ENCODE measurements around the gene GNAL.

Gene GNAL

DNA sequence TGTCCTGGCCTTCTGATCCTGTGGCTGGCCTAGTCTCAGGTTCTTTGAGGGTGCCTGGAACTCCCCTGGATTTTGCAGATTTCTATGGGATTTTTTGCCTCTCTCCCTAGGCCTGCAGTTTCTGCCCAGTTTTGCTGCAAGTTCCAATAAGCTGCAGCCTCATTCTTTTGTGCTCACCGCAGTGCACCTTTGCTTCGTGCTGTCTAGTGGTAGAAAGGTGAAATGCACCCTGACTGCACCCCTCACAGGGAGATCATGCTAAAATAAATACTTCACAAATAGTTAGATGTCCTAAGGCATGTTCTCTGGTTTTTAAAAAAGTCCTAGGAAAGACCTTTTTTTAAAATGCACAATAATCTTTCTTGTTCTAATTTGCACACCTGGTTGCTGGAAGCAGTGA lies 72.5 kb downstream of the GNAL start:
- no peak for DNase-seq (ENCODE audit: low read depth, low spot score)

DNA sequence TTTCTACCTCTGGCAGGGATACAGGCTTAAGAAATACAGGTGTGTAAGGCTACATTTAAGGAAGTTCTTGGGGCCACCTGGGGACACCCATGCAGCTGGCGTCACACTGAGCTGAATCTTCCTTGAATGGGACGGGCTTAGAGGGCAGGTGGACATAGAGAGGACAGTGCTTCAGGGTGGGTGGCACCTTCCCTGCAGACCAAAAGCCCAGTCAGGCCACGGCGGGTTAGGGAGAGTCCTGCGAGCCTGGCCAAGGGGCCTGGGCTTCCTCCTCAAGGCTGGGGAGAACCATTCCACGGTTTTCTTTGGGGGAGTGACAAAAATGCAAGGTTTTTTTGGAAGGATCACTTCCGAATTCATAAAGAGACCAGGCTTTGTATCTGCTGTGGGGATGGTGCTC lies 73.4 kb downstream of the GNAL start:
- no peak for DNase-seq (ENCODE audit: low read depth, low spot score)

DNA sequence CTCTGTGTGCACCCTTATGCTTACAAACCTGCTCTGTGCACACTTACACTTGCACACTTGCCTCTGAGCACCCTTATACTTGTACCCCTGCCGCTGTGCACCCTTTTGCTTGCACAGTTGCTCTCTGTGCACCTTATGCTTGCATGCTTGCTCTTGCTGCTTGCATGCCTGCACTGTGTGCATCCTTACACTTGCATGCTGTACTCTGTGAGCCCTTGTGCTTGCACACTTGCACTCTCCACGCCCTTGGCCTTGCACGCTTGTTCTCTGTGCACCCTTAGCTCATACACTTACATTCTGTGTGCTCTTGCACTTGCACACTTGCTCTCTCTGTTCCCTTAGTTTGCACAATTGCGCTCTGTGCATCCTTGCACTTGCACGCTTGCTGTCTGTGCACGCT lies 78.3 kb downstream of the GNAL start:
- DNase-seq (ENCODE audit: low read depth, low spot score) = no peak

DNA sequence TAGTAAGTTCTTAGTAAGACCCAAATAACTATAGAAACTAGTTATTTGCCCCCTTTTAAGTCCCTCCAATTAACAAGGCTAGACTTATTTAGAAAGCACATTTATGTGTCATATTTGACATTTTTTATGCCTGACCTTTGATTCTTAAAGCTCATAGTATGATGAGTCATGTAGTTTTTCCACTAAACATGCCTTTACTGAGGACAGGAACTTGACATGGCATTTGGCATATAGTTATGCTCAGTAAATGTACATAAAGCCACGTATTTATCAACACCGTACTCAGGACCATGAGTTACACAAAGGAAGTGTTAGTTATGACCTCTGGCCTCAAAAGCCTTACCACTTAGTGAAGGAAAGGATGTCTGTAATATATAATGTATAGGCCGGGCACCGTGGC lies 78.9 kb downstream of the GNAL start:
- DNase-seq (ENCODE audit: low read depth, low spot score) = no peak

DNA sequence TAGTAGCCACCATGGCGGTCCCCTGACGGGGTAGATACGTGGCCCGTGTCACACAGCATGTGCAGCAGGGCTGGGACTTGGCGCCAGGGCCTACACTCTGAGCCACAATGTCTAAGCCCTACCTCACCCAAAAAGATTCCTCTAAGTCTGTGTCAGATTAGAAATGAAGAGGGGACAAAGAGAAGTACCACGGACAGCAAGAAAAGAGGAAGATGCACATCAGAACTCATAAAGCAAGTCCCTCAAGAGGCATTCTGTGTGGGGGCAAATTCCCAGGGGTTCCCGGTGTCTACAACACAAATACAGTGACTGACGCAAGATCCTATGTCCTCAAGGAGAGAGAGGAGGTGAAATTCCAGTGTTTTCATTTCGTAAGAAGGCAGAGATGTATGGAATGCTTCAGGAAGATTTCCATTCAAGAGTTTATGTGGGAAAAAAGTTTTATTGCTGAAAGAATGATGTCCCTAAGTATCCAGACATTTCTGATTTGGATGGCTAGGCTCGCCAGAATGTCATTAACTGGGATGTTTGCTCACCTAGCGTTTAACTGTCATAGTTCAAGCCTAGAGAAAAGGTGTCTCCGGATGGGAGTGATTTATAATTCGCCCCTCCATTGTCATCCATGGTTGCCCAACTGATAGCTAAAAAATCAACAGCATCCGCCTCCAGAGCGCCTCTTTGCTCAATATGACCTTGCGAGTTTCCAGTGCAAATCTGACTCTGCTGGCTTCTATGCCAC lies 86.5 kb downstream of the GNAL start:
- DNase-seq (ENCODE audit: low read depth, low spot score) = no peak

DNA sequence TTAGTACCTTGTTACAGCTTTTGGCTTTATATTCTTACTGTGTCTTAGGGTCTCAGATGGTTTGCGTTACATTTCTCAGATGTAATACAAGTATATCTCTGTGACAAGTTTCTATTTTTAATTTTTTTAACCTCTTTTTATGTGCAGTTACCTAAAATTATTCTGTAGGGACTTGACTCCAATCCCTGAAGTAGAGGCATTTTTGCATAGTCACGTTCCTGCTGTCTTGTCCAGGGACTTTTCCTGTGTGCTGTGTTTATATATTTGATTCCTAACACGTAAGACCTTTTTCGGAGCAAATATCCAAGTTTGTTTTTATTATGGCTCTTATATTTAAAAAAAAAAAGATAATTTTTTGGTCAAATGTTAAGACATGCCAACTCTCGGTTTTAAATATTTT lies 91.0 kb downstream of the GNAL start:
- no peak for DNase-seq (ENCODE audit: low read depth, low spot score)

DNA sequence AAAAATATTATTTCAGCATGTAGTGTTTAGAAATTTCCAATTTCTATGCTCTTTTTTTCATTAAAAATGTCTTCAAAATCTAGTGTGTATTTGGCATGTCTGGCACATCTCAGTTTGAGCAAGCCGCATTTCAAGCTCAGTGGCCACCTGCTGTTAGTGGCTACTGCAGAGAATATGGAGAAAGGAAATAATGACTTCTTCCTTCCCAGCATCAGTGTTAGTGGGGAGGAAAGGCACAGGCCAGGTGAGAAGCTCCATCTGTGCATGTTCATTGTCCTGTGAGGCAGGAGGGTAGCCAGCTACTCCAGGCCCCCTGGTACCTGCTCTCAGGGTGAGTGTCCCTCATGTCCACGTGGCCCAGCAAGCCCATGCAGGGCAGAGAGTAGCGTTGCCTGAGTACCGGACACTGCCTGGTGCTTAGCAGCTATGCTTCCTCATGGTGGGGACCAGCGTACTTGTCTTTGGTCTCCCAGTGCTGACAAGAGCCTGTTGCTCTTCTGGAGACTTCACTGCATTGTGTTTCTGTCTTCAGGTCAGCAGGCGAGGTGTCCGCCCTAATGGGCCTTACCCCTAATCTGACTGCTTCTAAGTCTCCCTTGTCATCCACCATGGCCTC lies 94.8 kb downstream of the GNAL start:
- DNase-seq (ENCODE audit: low read depth, low spot score) = no peak

DNA sequence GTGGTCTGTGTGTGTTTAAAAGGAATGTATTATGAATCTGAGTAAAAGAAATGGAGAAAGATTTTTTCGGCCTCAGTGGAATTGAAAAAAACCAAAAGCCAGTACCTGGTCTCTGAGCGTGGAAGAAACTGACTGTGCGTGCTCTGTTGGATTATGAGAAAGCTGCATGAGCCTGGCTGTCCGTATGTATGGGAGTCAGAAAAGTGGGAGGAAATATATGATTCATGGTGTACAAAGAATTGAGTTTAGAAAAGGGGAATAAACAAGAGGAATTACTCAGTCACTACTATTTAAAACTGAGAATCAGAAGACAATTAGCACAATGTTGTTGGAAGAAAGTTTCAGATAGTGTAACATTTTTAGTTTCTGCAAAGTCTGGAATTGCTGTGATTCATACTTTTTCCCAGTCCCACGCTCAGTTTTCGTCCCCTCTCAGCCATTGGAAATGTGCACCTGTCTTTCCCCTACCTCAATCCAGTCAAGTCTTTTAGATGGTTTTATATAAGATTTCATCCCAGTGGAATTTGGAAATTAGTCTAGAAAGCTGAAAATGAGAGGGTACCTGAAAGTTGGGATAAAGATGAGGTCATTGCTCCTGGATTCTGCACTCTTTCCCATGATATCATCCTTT lies 95.7 kb downstream of the GNAL start:
- DNase-seq (ENCODE audit: low read depth, low spot score) = no peak

DNA sequence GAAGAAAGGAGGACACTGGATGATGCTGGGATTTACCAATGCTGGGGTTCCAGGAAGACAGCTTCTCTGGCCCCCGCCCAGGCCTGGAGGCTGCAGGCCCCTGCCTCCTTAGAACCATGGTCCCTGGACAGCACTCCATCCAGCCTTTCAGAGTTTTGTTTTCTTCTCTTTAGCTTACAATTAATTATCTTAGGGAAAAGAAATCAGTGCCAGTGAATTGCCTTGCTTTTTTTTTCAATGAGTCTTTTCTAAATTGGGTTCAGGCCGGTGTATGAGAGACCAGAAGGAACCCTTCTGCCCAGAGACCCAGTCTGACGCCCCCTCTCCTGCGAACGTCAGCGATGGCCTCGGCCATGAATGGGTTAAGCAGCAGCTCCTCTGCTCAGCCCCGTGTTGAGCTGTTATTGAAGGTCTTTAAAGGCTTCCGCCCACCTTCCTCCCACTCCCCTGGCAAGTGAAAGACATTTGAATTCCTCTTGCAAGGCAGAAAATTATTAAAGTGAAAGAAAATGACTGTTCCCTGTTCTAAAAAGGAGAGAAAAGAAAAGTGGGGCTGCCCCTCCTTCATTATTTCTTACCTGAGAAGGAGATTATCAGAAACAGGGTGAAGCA lies 96.5 kb downstream of the GNAL start:
- DNase-seq (ENCODE audit: low read depth, low spot score) = no peak

DNA sequence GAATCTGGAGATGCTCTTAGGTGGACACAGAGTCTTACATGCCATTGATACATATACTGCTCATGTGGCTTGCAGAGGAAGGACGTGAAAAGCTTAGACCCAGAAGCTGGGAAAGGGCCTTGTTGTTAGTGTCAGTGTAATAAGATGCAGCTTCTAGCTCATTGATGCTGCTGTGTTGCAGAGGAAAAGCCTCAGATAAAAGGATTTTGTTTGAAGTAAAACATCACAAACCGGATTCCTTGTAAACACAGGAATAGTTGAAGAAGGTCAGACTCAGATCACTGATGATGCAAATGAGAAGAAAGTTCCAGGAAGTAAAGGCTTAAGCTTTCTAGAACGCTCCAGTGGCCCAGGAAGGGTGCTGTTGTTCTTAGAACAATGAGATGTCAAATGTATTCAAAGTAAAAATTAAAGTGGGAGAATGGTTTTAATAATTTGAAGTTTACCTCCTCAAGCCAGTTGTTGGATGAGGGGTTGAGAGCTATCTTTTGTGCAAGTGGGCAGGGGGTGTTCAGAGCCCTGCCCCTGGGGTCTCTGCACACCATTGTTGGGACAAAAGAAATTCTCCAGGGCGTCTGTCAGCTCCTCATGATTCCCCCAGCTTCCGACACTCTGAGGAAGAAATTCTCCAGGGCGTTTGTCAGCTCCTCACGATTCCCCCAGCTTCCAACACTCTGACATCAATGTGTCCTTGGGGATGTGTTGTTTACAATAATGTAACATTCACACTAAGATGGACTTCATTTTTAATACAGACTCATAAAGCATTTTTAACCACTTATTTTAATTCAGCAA lies 100.8 kb downstream of the GNAL start:
- DNase-seq (ENCODE audit: low read depth, low spot score) = no peak

DNA sequence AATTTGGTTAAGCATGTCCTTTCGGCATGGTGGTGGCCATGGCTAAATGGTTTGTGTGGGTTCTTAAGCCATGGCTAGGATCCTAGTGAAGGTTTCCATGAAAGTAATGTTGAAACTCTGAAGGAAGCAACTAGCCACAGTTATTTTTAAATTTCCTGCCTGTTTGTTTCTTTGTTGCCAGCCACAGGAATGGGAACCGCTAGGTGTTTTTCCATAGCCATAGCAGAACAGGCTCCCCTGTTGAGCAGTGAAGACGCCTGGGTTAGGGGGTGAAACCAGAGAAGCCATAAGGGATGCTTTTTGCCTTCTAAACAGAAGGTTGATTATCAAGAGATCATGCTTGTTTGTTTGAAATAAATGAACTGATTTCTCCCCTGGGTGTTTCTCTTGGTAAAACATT lies 102.1 kb downstream of the GNAL start:
- DNase-seq (ENCODE audit: low read depth, low spot score) = no peak

DNA sequence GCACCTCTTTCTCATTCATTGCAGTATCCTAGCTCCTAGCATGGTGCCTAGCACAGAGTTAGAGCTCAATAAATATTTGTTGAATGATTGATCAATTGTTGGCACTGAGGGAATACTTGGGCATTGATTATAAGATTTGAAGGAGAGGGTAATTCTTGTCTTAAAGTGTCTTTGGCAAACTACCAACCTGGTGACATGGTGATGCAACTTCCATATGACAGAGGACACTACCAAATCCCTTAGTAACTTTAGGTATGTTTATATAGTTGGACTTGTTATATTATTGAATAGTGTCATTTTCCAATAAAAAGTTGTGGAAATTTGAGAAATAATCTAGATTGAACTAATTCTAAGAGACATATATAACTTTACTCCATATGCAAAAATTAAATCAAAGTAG lies 103.6 kb downstream of the GNAL start:
- no peak for DNase-seq (ENCODE audit: low read depth, low spot score)

DNA sequence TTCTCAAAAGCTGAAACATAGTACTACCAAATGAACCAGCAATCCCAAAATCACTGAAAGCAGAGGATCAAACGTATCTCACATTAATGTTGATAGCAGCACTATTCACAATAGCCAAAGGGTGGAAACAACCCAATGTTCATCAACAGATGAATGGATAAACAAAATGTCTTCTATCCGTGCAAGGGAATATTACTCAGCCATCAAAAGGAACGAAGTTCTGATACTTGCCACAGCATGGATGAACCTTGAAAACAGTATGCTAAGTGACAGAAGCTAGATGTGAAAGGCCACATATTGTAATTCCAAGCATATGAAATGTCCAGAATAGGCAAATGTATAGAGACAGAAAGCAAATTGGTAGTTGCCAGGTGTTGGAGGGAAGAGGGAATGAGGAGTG lies 105.1 kb downstream of the GNAL start:
- DNase-seq (ENCODE audit: low read depth, low spot score) = no peak

DNA sequence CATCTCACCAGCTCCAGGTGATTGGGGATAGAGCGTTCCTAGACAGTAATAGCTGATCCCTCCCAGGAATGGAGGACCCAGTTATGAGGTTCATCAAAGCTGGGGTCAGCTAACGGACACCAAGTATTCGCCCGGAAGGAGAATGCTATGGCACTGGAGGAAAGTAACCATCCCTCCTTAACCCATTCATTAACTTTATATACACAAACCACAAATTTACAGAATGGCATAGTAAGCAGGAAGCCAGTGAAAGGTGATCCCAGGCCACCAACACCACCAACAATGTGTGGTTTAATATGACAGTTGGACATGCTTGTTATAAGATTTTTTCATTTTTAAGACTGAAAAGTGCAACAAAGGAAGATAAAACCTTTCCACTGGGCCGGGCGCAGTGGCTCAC lies 106.9 kb downstream of the GNAL start:
- no peak for DNase-seq (ENCODE audit: low read depth, low spot score)

DNA sequence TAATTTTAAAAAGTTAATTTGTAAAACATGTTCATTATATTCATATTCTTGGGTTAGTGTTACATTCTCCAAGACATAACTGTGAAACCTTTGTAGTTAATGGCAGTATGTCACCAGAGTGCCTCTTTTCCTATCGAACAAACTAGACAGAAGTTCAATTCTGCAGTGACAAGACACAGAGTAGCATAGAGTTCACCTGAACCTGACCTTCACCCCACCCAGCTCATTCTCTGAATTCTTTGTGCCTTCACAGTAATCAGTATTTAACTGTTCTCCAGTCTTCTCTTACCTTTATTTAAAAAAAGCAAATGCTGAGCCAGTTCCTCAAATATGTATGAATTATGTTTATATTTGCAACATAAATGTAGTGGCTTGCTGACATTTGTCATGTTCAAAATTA lies 109.2 kb downstream of the GNAL start:
- DNase-seq (ENCODE audit: low read depth, low spot score) = no peak

DNA sequence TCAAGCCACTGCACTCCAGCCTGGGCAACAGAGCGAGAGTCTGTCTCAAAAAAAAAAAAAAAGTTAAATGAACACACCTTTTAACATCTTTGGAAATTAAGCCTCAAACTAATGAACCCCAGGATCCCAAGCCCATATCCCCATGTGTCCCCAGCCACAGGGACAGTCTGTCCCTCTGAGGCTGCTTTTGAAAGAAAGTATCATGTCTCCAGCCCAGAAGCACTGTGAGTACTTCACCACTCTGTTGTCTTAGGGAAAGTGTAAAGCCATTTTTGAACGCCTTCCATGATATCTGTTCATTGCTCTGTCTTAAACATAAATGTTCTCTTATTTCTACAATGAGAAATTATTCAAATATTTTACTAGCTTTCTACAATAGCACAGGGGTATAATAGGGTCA lies 110.0 kb downstream of the GNAL start:
- DNase-seq (ENCODE audit: low read depth, low spot score) = no peak

DNA sequence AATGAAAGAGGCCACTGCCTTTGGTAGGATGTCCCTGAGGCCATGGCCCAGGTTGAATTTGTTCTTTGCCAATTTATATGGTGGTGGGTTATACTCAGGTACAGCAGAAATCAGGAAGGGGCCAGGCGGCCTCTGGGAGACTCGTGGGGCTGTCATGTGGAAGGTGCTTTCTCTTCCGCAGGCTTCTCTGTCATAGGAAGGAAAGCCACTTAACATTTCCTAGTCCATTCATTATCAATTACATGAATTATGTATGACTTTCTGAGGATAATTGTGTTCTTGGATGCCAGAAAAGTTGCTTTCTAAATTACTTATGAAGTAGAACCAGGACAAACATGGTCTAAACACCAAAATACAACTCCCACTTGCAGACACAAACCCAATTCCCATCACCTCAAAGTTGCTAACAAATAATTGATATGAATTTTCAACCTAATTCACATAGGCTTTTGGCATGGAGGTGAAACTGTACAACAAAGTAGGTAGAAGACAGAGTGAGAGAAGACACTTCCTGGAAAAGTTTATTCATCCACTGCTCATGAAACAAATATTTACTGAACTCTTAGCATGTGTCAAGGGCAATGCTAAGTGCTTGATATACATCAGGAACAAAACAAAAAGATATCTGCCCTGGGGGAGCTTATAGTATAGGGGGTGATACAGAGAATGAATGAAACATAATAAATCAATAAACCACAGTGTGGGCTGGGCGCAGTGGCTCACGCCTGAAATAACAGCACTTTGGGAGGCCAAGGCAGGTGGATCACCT lies 111.7 kb downstream of the GNAL start:
- DNase-seq (ENCODE audit: low read depth, low spot score) = no peak

DNA sequence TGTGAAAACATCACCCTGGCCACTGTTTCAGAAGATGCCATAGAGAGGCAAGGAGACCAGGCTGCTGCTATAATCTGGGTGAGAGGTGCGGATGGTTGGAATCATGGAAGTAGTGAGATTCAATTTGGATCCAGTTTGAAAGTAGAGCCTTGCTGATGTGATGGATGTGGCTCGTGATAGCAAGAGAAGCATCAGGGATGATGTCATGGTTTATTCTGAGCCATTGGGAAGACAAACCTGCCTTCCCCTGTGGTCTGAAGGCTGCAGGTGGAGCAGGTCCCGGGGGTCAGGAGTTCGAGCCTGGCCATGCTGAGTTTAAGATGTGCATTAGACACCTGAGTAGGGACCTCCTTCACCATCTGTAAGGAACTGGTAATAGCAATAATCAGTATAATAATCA lies 112.5 kb downstream of the GNAL start:
- no peak for DNase-seq (ENCODE audit: low read depth, low spot score)

DNA sequence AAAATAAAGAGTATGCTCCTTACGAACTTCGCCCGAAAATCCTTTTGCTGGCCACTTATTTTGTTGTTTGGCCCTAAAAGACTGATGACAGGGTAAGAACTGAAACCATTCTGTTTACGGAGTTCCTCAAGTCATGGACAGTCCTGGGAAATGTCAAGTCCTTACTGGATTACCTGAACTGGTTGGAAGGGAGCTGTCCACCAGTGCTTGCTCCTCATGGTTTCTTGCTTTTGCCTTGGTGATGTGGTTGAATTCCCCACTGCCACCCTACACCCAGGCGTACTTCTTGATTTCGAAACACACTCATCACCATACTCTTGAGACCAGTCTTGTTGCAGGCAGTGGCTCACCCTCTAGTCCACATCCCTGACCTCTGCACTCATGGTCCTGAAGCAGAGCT lies 113.1 kb downstream of the GNAL start:
- no peak for DNase-seq (ENCODE audit: low read depth, low spot score)

DNA sequence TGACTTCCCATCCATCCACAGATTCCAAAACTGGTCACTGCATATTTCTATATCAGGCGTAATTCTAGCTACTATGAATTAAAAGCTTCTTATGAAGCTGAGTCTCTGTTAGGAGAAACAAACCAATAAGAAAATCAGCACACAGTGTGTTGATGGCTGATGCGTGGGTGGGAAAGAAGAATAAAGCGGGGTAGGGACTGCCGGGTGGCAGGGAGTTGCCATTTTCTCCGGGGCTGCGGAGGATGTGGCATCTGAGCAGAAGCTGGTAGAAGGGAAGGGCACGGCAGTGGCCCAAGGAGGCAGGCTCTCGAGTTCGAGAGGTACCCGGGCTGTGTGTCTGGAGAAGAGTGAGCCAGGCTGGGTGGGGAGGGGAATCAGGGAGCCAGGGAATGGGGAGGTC lies 113.5 kb downstream of the GNAL start:
- DNase-seq (ENCODE audit: low read depth, low spot score) = no peak

DNA sequence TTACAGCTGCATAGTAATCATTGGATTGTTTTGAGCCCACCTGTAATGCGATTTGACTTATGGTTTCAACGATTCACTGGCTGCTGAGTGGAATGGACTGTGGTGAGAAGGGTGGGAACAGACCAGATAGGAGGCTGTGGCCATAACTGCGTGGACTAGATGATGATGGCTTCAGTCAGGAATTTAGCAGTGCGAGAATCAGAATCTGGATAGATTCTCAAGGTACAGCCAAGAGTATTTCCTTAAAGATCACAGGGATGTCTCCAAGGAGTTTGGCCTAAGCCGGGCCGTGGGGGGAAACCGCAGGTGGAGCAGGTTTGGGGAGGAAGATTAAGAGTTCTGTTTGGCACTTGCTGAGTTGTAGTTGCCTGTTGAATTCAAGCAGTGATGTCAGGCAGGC lies 118.2 kb downstream of the GNAL start:
- DNase-seq (ENCODE audit: low read depth, low spot score) = no peak

Measured in brain pericyte (primary cell).